ENCODE data around the gene TIPARP.

Gene TIPARP

GRCh38 chr3:156659260-156659659, 15.1 kb upstream of the TIPARP start:
- Histone ChIP-seq H3K4me2 (ENCODE audit: low read length) (no peak overlapping the region), H3K14ac (ENCODE audit: low read length) (no peak overlapping the region), H4K8ac (ENCODE audit: low read depth, low read length) (no peak overlapping the region), H3K4ac (ENCODE audit: low read depth, low read length) (no peak overlapping the region), H2AK5ac (ENCODE audit: low read length) (no peak overlapping the region), H2BK120ac (ENCODE audit: insufficient read depth, low read length, poor library complexity) (no peak overlapping the region), H3K79me1 (ENCODE audit: low read length) (no peaks in the 10 kb centered on the region), H2AFZ (ENCODE audit: insufficient read depth, low read length, poor library complexity) (no peak overlapping the region), H3K27ac (ENCODE audit: low read depth, low read length) (no peak overlapping the region), H3K27me3 (ENCODE audit: insufficient read depth, low read length) (no peaks in the 10 kb centered on the region), H3K79me2 (ENCODE audit: control insufficient read depth, insufficient read depth, low read length, poor library complexity) (no peaks in the 10 kb centered on the region), H3K18ac (ENCODE audit: low read length) (no peak overlapping the region), H3K36me3 (ENCODE audit: control insufficient read depth in 1 of 2, insufficient read depth in 2 of 2, low read length in 2 of 2) (no peaks in the 10 kb centered on the region), H3K4me1 (ENCODE audit: control insufficient read depth in 1 of 2, insufficient read depth in 2 of 2, low read length in 2 of 2) (no peaks in the 10 kb centered on the region), H2BK5ac (ENCODE audit: low read depth, low read length, poor library complexity) (no peak overlapping the region), H3K9ac (ENCODE audit: low read length) (no peak overlapping the region), H4K12ac (ENCODE audit: low read depth, low read length) (no peak overlapping the region), H3K9me3 (ENCODE audit: insufficient read depth, low read depth, low read length) (no peaks in the 10 kb centered on the region), H2BK12ac (ENCODE audit: low read length) (no peak overlapping the region), H3K23ac (ENCODE audit: low read length) (no peak overlapping the region), H3K4me3 (ENCODE audit: low read depth, low read length) (no peak overlapping the region), H4K91ac (ENCODE audit: low read depth, low read length) (no peak overlapping the region)
- DNase-seq, result peak; percentile 51 to 82

- no peak overlapping the region for H3K4me3 ChIP-seq (ENCODE audit: low read depth, low read length)
- H4K12ac ChIP-seq (ENCODE audit: low read depth, low read length), result no peak overlapping the region
- H3K4me2 ChIP-seq (ENCODE audit: low read length), result no peak overlapping the region
- H3K79me1 ChIP-seq (ENCODE audit: low read length), result no peaks in the 10 kb centered on the region
- H3K9me3 ChIP-seq (ENCODE audit: insufficient read depth, low read depth, low read length), result no peaks in the 10 kb centered on the region
- no peak overlapping the region for H4K8ac ChIP-seq (ENCODE audit: low read depth, low read length)
- no peak overlapping the region for H2BK12ac ChIP-seq (ENCODE audit: low read length)
- no peaks in the 10 kb centered on the region for H3K36me3 ChIP-seq (ENCODE audit: control insufficient read depth in 1 of 2, insufficient read depth in 2 of 2, low read length in 2 of 2)
- no peak overlapping the region for H4K91ac ChIP-seq (ENCODE audit: low read depth, low read length)
- no peak for DNase-seq
- no peak overlapping the region for H3K18ac ChIP-seq (ENCODE audit: low read length)
- no peak overlapping the region for H3K14ac ChIP-seq (ENCODE audit: low read length)
- H2BK5ac ChIP-seq (ENCODE audit: low read depth, low read length, poor library complexity), result no peak overlapping the region
- no peak overlapping the region for H3K9ac ChIP-seq (ENCODE audit: low read length)
- no peak overlapping the region for H2AK5ac ChIP-seq (ENCODE audit: low read length)
- no peaks in the 10 kb centered on the region for H3K27me3 ChIP-seq (ENCODE audit: insufficient read depth, low read length)
- no peak overlapping the region for H3K23ac ChIP-seq (ENCODE audit: low read length)
- H2BK120ac ChIP-seq (ENCODE audit: insufficient read depth, low read length, poor library complexity), result no peak overlapping the region
- H2AFZ ChIP-seq (ENCODE audit: insufficient read depth, low read length, poor library complexity), result no peak overlapping the region
- no peak overlapping the region for H3K4ac ChIP-seq (ENCODE audit: low read depth, low read length)
- H3K4me1 ChIP-seq (ENCODE audit: control insufficient read depth in 1 of 2, insufficient read depth in 2 of 2, low read length in 2 of 2), result no peaks in the 10 kb centered on the region
- no CpG with 5 or more reads among the region's 2 CpGs for WGBS (ENCODE audit: extremely low coverage, insufficient coverage, insufficient read length)
- no peak overlapping the region for H3K27ac ChIP-seq (ENCODE audit: low read depth, low read length)
- H3K79me2 ChIP-seq (ENCODE audit: control insufficient read depth, insufficient read depth, low read length, poor library complexity), result no peaks in the 10 kb centered on the region
Observed at GRCh38 chr3:156661155-156661554, 13.2 kb upstream of the TIPARP start.

- H2AFZ ChIP-seq (ENCODE audit: insufficient read depth, low read length, poor library complexity), result no peak overlapping the region
Observed at GRCh38 chr3:156664011-156664830, 10.2 kb upstream of the TIPARP start.

GRCh38 chr3:156664831-156665178, 9.6 kb upstream of the TIPARP start:
- no peak overlapping the region for H2BK12ac ChIP-seq (ENCODE audit: low read length)
- H3K27me3 ChIP-seq (ENCODE audit: insufficient read depth, low read length), result no peaks in the 10 kb centered on the region
- no peak overlapping the region for H2BK120ac ChIP-seq (ENCODE audit: insufficient read depth, low read length, poor library complexity)
- no peaks in the 10 kb centered on the region for H3K4me1 ChIP-seq (ENCODE audit: control insufficient read depth in 1 of 2, insufficient read depth in 2 of 2, low read length in 2 of 2)
- no peak overlapping the region for H3K4me3 ChIP-seq (ENCODE audit: low read depth, low read length)
- H3K9me3 ChIP-seq (ENCODE audit: insufficient read depth, low read depth, low read length), result no peaks in the 10 kb centered on the region
- DNase-seq, result no peak
- H4K8ac ChIP-seq (ENCODE audit: low read depth, low read length), result no peak overlapping the region
- no peak overlapping the region for H3K18ac ChIP-seq (ENCODE audit: low read length)
- H3K79me2 ChIP-seq (ENCODE audit: control insufficient read depth, insufficient read depth, low read length, poor library complexity), result no peaks in the 10 kb centered on the region
- H3K79me1 ChIP-seq (ENCODE audit: low read length), result no peaks in the 10 kb centered on the region
- no peak overlapping the region for H2AFZ ChIP-seq (ENCODE audit: insufficient read depth, low read length, poor library complexity)
- no peak overlapping the region for H3K14ac ChIP-seq (ENCODE audit: low read length)
- no peak overlapping the region for H2BK5ac ChIP-seq (ENCODE audit: low read depth, low read length, poor library complexity)
- no peak overlapping the region for H2AK5ac ChIP-seq (ENCODE audit: low read length)
- no peaks in the 10 kb centered on the region for H3K36me3 ChIP-seq (ENCODE audit: control insufficient read depth in 1 of 2, insufficient read depth in 2 of 2, low read length in 2 of 2)
- H4K91ac ChIP-seq (ENCODE audit: low read depth, low read length), result no peak overlapping the region
- no peak overlapping the region for H3K9ac ChIP-seq (ENCODE audit: low read length)
- no peak overlapping the region for H4K12ac ChIP-seq (ENCODE audit: low read depth, low read length)
- H3K23ac ChIP-seq (ENCODE audit: low read length), result no peak overlapping the region
- no peak overlapping the region for H3K4ac ChIP-seq (ENCODE audit: low read depth, low read length)
- H3K4me2 ChIP-seq (ENCODE audit: low read length), result no peak overlapping the region
- H3K27ac ChIP-seq (ENCODE audit: low read depth, low read length), result no peak overlapping the region

More at GRCh38 chr3:156664011-156664830, 10.2 kb upstream of the TIPARP start:
- WGBS (ENCODE audit: extremely low coverage, insufficient coverage, insufficient read length), result no CpG with 5 or more reads among the region's 8 CpGs
- Histone ChIP-seq H3K9me3 (ENCODE audit: insufficient read depth, low read depth, low read length) (no peaks in the 10 kb centered on the region), H3K79me1 (ENCODE audit: low read length) (no peaks in the 10 kb centered on the region), H4K12ac (ENCODE audit: low read depth, low read length) (no peak overlapping the region), H2BK12ac (ENCODE audit: low read length) (no peak overlapping the region), H3K23ac (ENCODE audit: low read length) (no peak overlapping the region), H3K79me2 (ENCODE audit: control insufficient read depth, insufficient read depth, low read length, poor library complexity) (no peaks in the 10 kb centered on the region), H3K36me3 (ENCODE audit: control insufficient read depth in 1 of 2, insufficient read depth in 2 of 2, low read length in 2 of 2) (no peaks in the 10 kb centered on the region), H4K91ac (ENCODE audit: low read depth, low read length) (no peak overlapping the region), H2BK5ac (ENCODE audit: low read depth, low read length, poor library complexity) (no peak overlapping the region), H4K8ac (ENCODE audit: low read depth, low read length) (no peak overlapping the region), H3K18ac (ENCODE audit: low read length) (no peak overlapping the region), H3K27me3 (ENCODE audit: insufficient read depth, low read length) (no peaks in the 10 kb centered on the region), H3K4me1 (ENCODE audit: control insufficient read depth in 1 of 2, insufficient read depth in 2 of 2, low read length in 2 of 2) (no peaks in the 10 kb centered on the region), H3K4me3 (ENCODE audit: low read depth, low read length) (no peak overlapping the region), H2AK5ac (ENCODE audit: low read length) (no peak overlapping the region), H3K14ac (ENCODE audit: low read length) (no peak overlapping the region), H3K4me2 (ENCODE audit: low read length) (no peak overlapping the region), H3K27ac (ENCODE audit: low read depth, low read length) (no peak overlapping the region), H3K9ac (ENCODE audit: low read length) (no peak overlapping the region), H3K4ac (ENCODE audit: low read depth, low read length) (no peak overlapping the region), H2BK120ac (ENCODE audit: insufficient read depth, low read length, poor library complexity) (no peak overlapping the region)
- peak in 1 of 2 donors; percentile 46 for DNase-seq
